ENCODE measurements around the gene ERMP1.
"Not testable (repeated sequence)": the region's sequence is repeated elsewhere in the genome, so short reads cannot be mapped to it uniquely, and the experiment has no call there.

The ERMP1 gene

GRCh38 chr9:5815461-5815860 lies 17.5 kb downstream of the ERMP1 start:
- no peak for DNase-seq

GRCh38 chr9:5813824-5814223 lies 19.1 kb downstream of the ERMP1 start:
- no peak for DNase-seq

- DNase-seq: no peak
Measured at GRCh38 chr9:5811751-5812150, 21.2 kb downstream of the ERMP1 start.

- DNase-seq: no peak
Measured at GRCh38 chr9:5805478-5805877, 27.4 kb downstream of the ERMP1 start.

- DNase-seq: no peak
Measured at GRCh38 chr9:5801739-5802113, 31.2 kb downstream of the ERMP1 start.

- DNase-seq: no peak
Measured at GRCh38 chr9:5800969-5801738, 31.8 kb downstream of the ERMP1 start.

- not testable (repeated sequence) for DNase-seq
Measured at GRCh38 chr9:5800378-5800777, 32.5 kb downstream of the ERMP1 start.

- peak; percentile 42 for DNase-seq
Measured at GRCh38 chr9:5799314-5799713, 33.6 kb downstream of the ERMP1 start.

- DNase-seq: no peak
Measured at GRCh38 chr9:5798581-5798980, 34.3 kb downstream of the ERMP1 start.

- no peak for DNase-seq
Measured at GRCh38 chr9:5796298-5796697, 36.6 kb downstream of the ERMP1 start.

GRCh38 chr9:5793812-5794211 lies 39.1 kb downstream of the ERMP1 start:
- DNase-seq: no peak

GRCh38 chr9:5791870-5792269 lies 41.0 kb downstream of the ERMP1 start:
- no peak for DNase-seq

- no peak for DNase-seq
Measured at GRCh38 chr9:5790923-5791322, 42.0 kb downstream of the ERMP1 start.

GRCh38 chr9:5789489-5789888 lies 43.4 kb downstream of the ERMP1 start:
- no peak for DNase-seq

GRCh38 chr9:5787759-5788302 lies 45.1 kb downstream of the ERMP1 start:
- no peak for DNase-seq

GRCh38 chr9:5787220-5787619 lies 45.7 kb downstream of the ERMP1 start:
- no peak for DNase-seq

GRCh38 chr9:5786370-5787127 lies 46.4 kb downstream of the ERMP1 start:
- DNase-seq: no peak

GRCh38 chr9:5784526-5785315 lies 48.2 kb downstream of the ERMP1 start:
- no peak for DNase-seq

- no peak for DNase-seq
Measured at GRCh38 chr9:5783982-5784381, 48.9 kb downstream of the ERMP1 start.

- DNase-seq: not testable (repeated sequence)
Measured at GRCh38 chr9:5783420-5783819, 49.5 kb downstream of the ERMP1 start.

GRCh38 chr9:5779705-5780218 lies 53.2 kb downstream of the ERMP1 start:
- not testable (repeated sequence) for DNase-seq

- no peak for DNase-seq
Measured at GRCh38 chr9:5778805-5779204, 54.1 kb downstream of the ERMP1 start.

Data from amniotic stem cell (primary cell).